GM18505 (cell line): ENCODE results near the gene DDX17.

ENCODE experiments used
- ATAC-seq: cut with Tn5 transposase; IDR thresholded peaks from one replicate; pipeline ENCODE4 v1.9.1; 2021; ENCODE audit not compliant: unreplicated experiment
- POLR2A ChIP-seq: IDR thresholded peaks from 4 replicates; pipeline ENCODE4 v1.6.1; 2011; ENCODE audit warnings: borderline replicate concordance; ENCODE audit not compliant: insufficient read depth, insufficient read length; ENCODE audit errors: extremely low read depth

The DDX17 gene

DNA sequence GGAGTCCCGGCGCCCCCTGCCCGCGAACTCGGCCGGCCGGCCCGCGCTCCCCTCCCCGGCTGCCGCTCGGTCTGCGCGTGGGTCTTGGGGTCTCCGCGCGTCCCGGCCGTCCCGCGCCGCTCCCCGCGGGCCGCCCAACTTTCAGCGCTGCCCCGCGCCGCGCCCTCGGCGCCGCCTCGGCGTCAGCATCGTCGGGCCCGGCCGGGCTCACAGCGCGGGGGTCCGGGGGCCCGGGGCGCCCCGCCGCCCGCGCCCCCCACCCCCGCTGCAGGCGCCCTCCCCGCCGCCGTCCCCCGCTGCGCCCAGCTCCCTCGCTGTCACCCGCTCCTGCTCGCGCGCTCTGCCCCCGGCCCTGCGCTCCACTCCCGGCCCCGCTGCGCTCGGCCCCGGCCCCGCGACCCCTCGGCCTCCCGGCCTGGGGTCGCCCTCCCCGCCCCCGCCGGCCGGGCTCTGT lies 51.0 kb downstream of the DDX17 start, which contains the start of gene KCNJ4:
TSS of gene KCNJ4 (minus strand) at position 124 of the 454 bp plus-strand sequence. CDS start 27,067 bp downstream, outside the sequence.
- ATAC-seq = no peak
- TF ChIP-seq POLR2A = no peak

DNA sequence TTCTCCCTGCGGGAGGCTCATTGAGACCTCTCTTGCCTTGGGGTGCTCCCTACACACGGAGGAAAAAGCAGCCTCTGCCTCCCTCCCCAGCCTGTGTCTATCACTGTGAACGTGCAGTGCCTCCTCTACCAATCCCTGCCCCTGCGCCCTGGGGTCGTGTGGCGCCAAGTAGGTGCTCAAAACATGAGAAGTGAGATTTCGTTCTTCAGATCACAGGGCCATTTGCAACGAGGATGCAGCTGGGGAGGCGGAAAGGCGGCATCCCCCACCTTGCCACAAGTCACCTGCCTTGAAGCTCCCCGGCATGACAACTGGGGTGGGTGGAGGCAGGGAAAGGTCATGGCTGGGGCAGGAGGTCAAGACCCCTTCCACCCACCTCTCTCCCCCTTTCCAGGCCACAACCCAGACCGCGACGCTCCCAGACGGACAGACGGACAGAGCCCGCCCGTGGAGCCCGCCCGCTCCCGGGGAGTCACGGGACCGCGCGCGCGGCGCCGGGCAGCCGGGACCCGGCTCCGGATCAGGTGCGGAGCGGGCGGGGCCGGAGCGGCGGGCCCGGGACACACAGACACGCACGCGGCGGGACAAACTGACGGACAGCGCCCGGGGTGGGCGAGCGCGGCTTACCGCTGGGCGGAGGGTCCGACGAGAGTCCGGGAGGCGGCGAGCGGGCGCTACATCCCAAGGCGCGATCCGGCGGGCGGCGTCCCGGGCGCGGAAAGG lies 51.6 kb downstream of the DDX17 start:
- no peak for TF ChIP-seq POLR2A
- no peak for ATAC-seq

DNA sequence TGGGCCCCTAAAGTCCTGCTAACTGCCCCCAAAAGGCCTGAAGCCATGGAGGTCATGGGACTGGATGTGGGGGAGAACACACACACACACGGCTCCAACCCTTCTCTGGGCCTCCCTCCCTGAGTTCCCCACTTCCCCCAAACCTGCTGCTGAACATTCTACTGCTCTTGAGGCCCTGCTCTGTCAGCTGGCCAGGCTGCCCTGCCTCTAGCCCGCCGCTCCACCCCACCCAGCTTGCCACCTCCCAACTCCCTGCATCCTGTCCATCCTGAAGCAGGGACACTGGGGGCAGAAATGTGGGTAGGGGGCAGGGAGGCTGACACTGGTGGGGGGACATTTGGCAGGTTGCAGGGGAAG lies 52.1 kb downstream of the DDX17 start:
- TF ChIP-seq POLR2A = no peak

DNA sequence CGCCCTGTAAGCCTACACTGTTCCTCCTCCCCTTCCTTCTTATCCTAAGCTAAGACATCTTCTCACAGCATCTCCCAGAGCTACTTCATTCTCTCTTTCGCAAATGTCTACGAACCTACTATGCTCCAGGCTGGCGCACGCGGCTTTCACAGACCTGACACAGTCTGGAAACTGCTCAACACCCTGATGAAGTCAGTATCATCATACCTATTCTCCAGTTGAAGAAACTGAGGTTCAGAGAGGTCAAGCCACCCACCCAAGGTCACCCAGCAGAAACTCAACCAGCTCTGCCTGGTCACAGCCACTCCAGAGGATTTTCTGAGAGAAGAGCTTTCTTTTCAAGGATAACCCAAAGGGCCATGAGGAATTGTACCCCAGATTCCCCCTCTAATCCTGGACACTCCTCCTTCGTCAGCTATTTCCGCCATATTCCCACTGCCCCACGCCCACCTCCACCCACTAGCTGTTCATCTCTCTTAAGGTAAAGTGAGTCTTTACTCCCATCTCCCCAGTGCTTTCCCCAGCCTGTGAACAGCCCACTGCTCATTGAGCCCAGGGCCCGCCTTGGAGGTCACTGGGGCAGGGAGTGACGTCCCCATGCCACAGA lies 52.9 kb downstream of the DDX17 start:
- ATAC-seq = no peak
- TF ChIP-seq POLR2A = no peak

More for the DNA sequence above, 52.1 kb downstream of the DDX17 start:
- ATAC-seq = no peak

DNA sequence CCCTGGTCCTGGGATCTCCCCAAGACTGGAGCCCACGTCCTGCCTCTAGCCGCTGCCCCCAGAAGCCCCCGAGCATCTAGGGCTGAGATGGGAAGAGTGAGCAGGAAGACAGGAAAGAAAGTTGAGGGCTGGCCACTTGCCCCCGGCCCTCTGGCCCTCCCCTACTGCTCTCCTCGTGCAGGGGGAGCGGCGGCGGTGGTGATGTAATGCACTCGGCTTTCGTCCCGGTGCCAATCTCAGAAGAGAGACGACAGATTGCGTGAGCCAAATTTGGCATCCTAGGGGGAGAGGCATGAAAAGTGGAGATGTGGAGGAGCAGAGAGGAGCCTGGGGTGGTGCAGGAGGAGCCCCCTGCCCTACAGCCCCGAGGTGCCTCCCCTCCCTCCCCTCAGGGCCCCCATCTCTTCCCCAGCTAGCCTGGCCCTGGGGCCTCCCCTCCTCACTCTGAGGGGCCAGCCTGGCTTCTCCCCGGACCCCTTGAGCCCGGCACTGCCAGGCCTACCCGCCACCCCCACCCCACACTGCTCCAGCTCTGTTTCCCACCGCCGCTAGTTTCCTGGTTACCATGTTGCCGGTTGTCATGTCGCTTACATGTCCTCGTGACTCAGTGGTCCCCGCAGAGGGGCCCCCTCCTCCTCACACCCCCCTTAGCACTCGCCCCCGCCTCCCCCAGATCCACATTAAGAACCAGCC lies 53.6 kb downstream of the DDX17 start:
- TF ChIP-seq POLR2A = no peak
- ATAC-seq = no peak

DNA sequence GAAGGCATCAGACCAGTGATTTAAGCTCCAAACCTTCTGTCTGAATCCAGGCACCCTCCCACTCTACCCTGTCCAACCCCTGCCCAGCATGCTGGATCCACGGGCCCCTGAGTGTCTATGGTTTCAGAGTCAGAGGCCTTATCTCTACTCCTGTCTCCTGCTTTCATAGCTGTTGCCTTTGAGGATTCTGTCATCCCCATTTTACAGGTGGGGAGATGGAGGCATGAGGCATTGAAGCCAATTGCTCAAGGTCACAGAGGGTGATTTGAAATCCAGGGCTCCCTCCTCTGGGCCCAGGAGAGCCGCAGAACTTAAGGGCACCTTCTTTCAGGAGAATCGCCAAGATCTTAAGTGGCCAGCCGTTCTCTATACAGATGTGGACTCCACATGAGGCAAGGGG lies 54.2 kb downstream of the DDX17 start:
- ATAC-seq = no peak
- no peak for TF ChIP-seq POLR2A

DNA sequence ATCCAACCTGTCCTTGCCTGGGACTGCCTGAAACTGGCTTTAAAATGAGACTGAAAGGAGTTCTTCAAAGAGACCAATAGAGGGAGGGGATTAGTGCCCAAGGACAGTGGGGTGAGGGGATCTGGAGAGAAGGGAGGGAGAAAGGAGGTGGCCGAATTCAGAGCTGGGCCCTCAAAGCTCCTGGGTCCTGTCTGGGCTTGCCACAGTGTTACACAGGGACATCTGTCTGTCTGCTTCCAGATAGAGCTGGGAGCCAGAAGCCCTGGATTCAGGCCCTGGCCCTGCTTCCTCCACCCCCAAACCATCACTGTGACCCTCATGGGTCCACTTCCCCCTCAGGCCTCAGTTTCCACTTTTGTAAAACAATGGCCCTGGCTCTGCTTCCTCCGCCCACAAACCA lies 54.7 kb downstream of the DDX17 start:
- no peak for TF ChIP-seq POLR2A
- no peak for ATAC-seq

DNA sequence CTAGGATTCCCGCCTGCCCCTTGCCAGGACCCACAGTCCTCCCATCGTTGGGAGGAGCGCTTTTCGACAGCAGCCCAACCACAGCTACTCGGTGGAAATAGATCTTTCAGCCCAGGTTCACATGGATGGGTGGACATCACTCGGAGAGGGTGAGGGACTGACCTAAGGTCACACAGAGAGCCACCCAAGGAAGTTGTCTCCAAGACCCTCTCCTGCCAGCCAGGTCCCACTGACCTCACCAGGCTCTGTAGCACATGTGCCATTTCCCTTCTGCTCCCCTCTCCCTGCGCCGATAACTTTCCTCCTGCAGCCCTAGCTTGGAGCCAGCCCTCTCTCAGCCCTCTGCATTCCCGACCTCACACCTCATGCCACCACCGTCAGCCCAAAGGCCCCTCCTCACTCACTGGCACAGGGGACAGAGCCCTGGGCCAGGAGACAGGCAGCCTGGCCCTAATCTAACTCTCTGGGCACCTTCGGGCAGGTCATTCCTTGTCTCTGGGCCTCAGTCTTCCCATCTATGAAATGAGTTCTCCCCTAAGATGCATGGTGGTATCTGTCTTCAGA lies 55.8 kb downstream of the DDX17 start:
- no peak for ATAC-seq
- no peak for TF ChIP-seq POLR2A

DNA sequence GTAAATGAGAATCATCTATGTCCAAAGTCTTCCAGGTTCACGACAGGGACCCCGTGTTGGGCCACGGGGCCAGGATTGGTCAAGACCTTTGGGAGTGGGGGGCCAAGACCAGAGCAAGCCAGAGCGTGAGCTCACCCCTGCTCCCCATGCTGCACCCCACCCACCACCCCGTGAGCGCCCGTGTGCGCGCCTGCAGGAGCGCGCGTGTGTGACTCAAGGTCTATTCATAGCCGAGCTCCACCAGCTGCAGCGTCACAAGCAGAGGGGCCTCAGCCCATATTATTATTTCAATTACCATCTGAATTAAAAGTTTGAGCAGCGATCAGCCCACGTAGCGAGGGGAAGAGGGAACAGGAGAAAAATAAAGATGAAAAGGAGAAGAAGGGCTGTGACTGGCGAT lies 56.3 kb downstream of the DDX17 start:
- TF ChIP-seq POLR2A = no peak
- ATAC-seq = no peak

DNA sequence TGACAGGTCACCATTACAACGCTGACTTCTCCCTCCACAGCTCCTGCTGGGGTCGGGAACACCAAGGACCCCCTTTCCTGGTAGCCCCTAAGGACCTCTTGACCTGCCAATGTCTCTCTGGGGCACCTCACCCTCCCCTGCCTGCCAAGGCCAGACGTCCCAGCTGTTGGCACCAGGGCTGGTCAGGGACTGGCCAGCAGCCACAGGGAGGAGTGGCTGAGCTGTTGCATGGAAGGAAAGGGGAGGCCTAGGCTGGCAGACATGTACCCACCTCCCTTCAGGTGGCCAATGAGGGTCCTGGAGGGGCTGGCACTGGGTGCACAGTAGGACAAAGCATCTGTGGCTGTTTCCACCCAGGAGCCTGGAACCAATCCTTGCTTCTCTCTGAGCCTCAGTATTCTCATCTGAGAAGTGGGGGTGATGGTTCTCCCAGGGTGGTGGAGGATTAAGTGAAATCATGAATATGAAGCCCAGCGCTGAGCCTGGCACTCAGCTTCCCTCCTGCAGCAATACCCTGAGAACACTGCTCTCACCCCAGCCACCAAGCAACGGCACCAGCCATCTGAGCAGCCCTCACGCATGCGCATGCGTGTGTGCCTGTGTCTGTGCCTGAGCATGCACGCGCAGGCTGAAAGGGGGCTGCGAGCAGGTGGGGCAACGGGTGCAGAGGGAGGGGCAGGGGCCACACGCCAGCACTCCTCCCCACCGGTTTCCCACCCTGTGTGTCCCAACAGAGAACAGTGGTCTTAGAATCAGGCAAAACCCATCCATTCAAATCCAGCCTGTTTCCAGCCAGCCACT lies 57.0 kb downstream of the DDX17 start:
- TF ChIP-seq POLR2A = no peak
- no peak for ATAC-seq

DNA sequence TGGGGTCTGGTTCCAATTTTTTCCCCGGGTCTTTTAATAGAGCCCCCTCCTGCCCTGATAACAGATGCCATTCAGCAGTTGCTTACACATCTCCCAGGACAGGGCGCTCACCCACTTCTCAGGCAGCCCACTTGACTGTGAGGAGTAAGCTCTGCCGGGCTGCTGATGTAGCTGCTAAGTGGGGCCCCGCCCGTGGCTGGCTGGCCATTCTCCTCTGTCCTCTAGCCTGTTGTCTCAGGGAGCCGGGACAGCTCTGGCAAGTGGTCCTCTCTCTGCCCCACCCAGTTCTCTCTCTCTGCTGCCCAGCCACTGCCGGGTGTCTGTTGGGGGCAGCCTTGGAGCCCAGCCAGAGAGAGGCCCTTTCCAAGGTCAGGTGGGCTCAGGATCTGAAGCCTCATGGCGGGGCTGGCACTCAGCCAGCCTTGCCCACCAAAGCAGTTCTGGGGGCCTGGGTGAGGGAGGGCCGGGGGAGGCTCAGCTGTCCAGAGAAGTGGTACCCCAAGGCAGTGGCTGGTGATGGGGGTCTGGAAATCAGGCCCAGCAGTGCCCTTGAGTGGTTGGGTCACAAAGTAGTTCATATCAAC lies 60.0 kb downstream of the DDX17 start:
- ATAC-seq = no peak

DNA sequence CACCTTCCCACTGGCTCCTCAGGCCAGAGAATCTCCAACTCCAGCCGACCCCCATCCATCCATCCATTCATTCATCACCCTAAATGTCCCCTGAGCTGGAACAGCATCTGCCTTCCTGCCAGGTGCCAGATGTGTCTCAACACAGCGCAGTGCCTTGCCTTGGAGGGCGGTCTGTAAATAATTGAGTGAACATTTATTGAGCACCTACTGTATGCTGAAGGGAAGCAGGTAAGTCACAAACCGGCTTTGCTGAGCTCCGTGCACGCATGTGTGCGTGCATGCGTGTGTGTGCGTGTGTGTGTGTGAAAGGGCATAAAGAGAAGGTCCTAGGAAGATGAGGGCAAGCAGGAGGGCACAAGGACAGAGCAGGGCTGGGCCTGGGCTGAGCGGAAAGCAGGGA lies 61.3 kb downstream of the DDX17 start:
- no peak for TF ChIP-seq POLR2A
- ATAC-seq = no peak

More for the DNA sequence above, 60.0 kb downstream of the DDX17 start:
- TF ChIP-seq POLR2A = no peak
